Eye (tissue), 1 donor: ENCODE data around the gene HSPA14.
"Not testable (repeated sequence)": the region's sequence is repeated elsewhere in the genome, so short reads cannot be mapped to it uniquely, and the experiment has no call there.

Source experiments
- DNase-seq: peaks from one replicate; pipeline ENCODE4 v3.0.0-alpha.2; 2015

HSPA14 gene

DNA sequence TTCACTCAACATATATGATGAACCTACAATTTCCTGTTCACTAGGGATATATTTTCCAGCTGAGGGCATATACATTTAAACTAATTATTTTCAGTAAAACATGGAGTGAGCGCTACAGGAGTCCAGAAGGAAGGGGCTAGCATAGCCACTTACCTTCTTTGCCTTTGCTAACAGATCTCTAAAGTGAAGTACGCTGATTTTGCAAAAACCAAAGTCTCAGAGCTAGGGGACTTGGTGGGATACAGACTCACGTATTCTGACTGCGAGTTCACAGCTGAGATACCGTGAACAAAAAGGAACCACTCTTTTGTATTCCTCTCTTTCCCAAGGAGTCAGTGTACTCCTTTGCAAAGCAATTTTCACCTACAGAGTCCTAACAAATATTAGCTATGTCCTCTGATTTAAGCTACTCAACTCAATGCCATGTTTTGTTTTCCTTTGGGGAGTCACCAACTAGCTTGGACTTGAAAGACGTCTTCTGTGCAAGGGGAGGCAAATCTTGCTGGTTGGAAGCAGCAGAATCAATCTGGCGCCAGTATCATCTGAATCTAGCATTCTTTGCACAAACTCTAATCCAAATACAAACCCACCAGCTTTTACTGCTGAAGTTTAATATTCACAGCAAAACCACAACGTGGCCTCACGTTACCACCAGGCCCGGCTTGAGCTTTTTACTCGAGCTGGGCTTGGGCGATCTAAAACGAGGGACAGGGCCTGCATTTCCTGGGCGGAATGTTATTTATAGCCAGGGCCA, 926 bp upstream of the HSPA14 start:
- no peak for DNase-seq

DNA sequence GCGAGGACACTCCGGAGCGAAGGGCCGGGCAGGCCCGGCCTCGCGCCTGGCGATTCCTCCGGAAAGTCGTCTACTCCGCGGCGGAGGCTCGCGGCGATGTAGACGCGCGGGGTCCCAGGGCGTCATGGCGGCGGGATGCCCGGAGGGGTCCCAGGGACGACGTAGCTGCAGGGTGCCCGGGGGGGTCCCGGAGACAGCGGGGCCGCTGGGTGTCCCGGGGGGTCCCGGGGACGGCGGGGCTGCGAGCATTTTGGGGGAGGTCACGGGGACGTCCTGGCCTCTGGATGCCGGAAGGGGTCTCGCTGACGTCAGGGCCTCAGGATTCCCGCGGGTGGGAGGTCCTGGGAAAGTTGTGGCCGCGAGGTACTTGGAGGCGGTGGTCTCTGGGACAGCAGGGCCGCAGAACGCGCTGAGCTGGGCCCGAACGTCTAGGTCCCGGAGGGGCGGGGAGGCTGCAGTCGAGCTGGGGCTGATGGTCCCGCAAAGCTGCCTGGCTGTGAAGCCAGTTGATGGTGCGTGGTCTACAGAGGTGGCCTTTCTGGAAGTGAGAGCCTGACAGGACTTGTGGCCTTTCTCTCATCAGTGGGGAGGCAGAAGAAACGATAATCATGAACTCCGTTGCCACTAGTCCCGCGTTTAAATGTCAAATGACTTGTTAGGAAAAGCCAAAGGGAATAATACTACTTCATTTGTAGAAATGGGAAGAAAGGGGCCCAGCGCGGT, 637 bp downstream of the HSPA14 start:
- peak; percentile 87 for DNase-seq

DNA sequence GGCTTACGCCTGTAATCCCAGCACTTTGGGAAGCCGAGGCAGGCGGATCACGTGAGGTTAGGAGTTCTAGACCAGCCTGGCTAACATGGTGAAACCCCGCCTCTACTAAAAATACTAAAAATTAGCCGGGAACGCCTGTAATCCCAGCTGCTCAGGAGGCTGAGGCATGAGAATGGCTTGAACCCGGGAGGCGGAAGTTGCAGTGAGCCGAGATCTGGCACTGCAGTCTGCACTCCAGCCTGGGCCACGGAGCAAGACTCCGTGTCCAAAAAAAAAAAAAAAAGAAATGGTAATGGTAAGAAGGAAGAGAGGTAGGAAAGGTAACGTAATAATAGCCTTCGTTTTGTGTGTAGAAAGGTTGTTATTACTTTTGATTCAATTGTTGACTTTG, 1.2 kb downstream of the HSPA14 start:
- DNase-seq = no peak

DNA sequence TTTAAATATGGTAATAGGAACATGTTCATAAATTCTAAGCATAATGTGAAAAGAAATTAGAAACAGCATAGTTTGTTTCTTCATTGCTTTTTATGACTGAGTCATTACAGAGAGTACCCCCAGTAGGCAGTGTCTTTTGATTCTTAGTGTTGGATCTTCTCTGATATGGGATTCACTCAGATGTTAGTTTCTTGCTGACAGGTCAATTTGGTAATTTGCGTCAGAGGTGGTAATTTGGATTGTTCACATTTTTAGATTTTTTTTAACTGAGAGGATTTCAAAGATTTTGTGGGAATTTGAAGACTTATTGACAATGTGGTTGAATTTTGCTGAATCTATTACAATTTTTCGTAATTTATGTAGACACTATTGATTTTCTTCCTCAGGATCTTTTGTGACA, 2.1 kb downstream of the HSPA14 start:
- no peak for DNase-seq

DNA sequence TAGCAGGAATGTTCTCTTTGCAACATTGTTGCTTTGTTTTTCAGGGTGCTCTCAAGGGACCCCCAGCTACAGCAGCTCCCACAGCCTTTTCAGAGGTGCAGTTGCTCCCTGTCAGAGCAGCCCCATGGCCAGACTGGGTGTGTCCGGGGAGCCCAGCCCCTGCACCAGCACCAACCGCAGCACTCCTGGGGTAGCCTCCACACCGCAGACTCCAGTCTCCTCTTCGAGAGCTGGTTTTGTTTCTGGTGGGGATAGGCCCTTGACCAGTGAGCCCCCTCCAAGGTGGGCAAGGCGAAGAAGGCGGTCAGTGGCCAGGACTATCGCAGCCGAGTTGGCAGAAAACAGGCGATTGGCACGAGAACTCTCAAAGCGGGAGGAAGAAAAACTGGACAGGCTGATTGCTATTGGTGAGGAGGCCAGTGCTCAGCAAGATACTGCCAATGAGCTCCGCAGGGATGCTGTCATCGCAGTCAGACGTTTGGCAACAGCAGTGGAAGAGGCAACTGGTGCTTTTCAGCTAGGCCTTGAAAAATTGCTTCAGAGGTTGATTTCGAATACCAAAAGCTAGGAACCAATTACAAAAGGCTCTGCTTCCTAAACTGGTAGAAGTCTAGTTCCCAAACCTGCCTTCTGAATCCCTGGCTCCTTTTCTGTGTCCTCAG, 5.4 kb downstream of the HSPA14 start:
- DNase-seq = no peak

DNA sequence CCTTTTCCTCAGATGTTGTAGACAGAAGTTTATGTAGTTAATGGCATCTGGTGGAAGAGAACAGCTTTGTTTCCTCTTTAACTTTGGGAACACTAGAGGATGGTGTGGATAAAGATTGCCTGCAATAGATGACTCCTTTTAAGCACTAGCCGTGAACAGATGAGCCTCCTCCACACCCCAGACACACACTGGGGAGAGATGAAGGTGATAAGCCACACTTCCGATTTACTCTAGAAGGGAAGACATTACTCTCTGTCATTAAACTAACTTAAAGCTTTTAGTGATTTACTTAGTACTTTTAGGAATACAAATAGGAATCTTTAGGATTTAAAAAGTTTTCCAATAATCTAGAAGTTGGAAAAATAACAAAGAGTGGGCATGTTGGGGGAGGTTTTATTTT, 6.8 kb downstream of the HSPA14 start:
- DNase-seq = no peak

DNA sequence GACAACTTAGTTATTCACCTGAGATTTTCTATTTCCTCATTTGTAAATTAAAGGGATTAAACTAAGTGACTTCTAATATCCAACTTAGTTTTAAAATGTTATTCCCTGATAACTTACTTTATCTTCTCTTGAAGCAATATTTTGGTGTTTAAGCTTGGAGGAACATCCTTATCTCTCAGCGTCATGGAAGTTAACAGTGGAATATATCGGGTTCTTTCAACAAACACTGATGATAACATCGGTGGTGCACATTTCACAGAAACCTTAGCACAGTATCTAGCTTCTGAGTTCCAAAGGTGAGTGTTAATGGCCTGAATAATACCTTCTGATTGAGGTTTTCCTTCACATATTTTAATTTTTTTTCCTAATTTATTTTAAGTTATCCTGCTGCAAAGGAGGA, 14.1 kb downstream of the HSPA14 start:
- DNase-seq = no peak

DNA sequence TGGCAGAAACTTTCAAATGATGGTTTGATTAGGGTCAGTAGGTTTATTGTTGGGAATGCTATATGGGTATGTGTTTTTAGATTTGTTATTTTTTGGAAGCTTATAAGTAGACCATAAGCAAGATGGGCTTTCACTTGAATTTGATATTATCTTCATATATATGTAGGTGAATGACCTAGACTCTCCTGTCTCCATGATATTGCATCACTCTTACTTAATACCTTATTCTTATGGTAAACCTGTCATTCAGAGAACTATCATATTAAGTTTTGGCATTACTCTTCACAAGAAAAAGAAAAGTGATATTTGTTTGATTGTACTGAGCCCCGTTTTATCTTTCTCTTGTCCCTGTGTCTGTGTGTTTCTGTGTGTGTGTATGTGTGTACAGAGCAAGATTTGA, 17.3 kb downstream of the HSPA14 start:
- DNase-seq = no peak

DNA sequence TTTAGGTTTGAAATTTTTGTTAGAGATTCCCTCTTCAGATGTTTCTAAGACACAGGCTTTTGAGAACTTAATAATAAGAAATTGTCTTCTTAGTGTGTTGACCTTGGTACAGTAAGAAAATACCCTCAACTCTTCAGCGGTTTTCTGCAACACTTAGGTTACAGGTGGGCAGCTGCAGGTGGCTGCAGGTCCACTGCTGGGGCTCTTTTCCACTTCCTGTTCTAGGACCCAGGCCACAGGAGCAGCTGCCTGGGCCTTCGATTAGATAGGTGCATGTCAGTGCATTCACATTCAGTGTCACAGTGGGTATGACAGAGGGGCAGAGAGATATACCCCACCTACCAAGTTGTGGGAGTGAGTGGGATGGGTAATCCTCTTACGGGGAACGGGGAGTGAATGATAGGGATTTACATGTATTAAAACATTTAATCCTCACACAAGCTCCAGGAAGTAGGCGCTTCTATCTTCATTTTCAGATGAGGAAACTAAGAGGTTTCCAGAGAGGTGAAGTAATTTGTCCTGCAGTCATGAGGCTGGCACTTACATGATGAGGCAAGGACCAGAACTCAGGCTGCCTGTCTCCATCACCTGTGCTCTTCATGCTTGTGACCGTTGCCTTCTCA, 20.3 kb downstream of the HSPA14 start:
- no peak for DNase-seq

DNA sequence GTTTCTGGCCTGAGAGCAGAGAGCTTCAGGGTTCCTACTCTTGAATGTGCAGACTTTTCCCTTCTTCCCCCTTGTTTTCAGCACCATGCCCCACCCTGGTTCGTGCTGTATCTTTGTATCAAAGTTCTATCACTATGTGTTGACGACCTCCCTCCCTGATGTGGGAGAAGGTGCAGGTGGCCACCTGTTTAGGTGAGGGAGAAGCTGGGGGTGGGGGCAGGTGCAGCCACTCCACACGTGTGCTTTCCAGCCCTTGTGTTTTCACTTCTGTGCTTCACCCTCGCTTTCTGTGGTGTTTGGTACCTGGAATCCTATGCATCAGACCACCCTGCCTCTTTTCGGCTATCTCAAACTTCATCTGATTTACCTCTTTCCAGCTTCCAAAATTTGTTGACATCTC, 20.9 kb downstream of the HSPA14 start:
- no peak for DNase-seq

DNA sequence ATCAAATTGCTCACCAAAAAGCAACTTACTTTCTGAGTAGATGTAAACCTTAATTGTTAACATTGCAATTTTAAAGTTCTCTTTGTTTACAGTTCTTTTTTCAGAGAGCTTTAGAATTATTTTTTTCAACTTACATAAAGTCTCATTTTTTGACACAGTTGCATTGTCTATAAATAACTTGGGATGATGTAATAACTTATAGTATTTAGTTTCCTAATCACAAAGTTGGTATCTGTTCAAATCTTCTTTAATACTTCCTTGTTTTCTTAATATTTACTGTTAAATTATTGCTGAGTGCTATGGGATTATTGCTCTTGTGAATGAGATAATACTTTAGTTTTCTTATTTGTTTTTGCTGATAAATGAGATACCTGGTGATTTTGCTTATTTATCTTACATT, 21.7 kb downstream of the HSPA14 start:
- no peak for DNase-seq

DNA sequence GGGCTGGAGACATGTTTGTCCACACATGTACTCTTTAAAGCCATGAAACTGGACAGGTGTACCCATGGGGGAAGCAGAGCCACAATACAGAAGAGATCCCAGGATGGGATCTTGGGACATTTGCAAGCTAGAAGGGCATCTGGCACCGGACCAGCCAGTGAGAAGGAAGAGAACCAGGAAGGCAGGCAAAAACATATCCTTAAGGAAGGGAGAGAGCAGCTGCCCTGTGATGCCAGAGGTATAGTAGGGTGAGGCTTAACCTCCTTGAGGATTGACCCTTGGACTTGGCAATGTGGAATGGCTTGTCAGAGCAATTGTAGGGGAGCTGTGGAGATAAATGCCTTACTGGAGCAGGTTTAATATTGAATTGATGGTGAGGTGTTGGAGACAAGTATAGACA, 22.7 kb downstream of the HSPA14 start:
- DNase-seq = no peak

DNA sequence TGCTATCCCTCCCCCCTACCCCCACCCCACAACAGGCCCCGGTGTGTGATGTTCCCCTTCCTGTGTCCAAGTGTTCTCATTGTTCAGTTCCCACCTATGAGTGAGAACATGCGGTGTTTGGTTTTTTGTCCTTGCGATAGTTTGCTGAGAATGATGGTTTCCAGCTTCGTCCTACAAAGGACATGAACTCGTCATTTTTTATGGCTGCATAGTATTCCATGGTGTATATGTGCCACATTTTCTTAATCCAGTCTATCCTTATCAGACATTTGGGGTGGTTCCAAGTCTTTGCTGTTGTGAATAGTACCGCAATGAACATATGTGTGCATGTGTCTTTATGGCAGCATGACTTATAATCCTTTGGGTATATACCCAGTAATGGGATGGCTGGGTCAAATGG, 26.4 kb downstream of the HSPA14 start:
- not testable (repeated sequence) for DNase-seq

DNA sequence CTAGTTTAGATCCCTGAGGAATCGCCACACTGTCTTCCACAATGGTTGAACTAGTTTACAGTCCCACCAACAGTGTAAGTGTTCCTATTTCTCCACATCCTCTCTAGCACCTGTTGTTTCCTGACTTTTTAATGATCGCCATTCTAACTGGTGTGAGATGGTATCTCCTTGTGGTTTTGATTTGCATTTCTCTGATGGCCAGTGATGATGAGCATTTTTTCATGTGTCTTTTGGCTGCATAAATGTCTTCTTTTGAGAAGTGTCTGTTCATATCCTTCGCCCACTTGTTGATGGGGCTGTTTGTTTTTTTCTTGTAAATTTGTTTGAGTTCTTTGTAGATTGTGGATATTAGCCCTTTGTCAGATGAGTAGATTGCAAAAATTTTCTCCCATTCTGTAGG, 26.8 kb downstream of the HSPA14 start:
- not testable (repeated sequence) for DNase-seq

DNA sequence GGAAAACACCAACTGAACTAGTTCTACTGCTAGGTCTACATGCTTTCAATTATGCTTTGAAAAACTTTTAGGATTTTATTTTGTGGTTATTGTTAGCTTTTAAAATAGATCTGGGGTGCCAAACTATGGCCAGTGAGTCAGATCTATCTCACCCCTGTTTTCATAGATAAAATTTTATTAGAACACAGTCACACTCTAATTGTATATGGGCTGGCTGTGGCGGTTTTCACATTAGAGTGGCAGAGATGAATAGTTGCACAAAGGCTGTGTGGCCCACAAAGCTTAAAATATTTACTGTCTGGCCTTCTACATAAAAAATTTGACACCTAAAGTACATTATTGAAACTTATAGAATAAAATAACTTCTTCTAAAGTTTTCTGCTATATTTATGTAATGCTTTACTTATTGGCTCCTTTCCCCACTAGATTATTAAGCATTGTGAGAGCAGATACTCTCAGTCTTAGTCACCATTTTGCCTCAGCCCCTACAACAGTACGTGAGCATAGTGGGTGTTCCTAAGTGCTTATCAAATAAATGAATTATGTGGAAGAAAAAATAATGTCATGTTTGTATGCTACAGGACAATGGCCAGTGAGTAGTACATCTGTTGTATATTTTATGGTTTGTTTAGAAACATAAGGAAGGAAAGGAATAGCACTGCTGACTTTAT, 35.1 kb downstream of the HSPA14 start:
- no peak for DNase-seq

DNA sequence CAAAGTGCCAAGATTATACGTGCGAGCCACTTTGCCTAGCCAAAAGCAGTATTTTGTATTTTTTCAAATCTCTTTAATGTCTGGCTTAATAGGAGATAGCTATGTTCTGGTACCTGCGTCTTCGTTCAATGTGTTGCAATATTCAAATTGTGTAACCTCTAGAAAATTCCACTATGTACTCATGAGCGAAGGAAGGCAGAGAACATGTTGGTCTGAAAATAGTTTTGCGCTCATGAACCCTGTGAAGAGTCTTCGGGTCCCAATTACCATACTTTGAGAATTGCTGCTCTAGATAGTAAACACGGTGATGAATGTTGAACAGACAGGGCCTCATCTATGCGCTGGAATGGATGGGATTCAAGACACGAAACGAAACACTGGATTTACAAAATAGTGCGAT, 37.8 kb downstream of the HSPA14 start:
- DNase-seq = no peak

DNA sequence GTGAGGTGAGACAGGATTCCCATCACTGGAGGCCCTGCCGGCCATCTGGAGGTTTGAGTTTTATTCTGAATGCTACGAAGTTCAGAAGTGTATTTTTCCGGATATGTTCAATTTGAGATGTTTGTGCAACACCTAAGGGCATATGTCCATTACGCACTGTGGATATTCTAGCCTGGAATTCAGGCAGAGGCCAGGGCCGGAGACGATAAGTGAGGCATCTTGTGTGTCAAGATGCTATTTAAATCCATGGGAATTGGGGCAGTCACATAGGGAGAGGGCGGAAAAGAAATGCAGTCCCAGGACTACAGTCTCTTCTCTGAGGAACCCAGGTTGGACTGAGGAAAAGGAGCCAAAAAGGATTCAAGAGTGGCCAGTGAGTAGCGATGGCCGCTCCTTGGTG, 38.7 kb downstream of the HSPA14 start:
- DNase-seq = no peak

DNA sequence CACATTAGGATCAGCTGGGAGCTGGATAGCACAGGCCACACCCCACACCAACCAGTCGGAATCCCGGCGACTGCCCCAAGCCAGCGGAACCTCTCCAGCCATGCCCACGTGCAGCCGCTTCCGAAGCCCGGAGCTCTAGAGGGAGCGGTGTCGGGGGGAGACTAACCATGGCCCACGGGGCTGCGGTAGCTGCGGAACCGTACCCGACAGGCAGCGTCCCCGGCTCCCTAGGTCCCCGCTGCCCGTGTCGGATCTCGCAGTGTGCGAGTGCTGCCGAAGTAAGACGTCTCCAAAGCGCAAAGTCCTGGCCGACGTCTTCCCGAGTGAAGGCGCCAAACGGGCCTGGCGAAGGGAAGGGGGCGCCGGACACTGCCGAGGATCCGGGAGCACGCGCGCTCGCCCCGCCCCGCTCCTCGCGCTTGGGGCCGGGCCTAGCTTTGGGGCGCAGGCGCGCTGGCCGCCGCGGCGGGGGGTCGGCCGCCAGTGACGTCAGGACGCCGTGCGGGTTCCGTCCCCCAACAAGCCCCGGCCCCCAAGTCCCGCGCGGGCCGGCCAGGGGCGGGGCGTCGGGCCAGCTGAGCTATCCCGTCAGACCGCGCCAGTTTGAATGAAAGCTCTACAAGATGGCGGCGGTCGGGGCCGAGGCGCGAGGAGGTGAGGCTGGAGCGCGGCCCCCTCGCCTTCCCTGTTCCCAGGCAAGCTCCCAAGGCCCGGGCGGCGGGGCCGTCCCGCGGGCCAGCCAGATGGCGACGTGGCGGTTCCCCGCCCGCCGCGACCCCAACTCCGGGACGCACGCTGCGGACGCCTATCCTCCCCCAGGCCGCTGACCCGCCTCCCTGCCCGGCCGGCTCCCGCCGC, 40.4 kb downstream of the HSPA14 start, which contains the start of gene SUV39H2:
Gene SUV39H2, plus strand, starts transcription at position 601 of the 858 bp plus-strand sequence. Its CDS starts 23 bp downstream, at position 624.
- peak; percentile 98 for DNase-seq

DNA sequence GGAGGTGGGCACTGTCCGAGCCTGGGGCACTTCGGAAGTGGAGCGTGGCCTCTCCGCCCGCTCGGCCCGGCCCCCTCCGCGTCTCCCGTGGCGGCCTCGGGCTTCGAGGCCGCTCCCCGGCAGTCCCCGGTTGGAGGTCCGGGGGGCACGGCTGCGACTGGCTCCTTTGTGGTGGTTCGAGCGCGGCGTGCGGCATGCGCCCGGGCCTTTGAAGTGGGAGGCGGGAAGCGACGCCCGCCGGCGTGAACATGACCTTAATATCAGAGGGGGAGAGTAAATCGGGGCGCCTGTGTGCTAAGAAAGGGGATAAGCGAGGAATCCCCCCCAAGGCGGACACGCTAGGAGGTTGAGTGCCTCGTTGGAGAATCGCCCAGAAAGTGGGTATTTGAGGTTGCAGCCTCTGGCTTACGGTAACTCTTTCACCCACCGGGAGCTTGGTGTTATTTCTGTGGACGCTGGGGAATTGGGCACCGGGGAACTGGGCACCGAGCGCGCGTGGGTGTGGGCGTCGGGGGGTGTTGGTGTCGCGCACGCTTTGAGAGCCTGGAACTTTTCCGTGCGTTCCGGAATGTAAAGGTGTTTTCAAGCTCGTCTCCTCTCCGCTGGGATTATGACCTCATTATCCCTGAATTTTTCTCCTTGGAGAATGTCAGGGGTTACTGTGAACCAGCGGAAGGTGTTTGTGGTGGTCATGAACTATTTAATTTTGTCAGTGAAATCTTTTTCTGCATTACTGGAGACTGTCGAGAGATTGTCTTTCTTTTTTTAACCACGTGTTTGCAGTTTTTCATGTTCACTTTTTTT, 41.2 kb downstream of the HSPA14 start:
- DNase-seq = peak; percentile 78

DNA sequence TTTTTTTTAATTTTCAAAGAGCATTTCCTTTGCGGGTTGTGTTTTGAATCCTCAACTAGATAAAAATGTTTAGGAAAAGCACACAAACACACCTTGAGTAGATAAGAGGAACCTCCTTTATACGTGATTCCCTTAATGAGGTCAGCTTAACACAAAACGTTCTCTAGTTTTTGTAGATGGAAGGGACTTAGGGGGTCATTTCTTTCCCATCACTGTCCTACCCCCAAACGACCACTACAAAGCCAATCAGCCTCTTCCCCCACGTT, 41.8 kb downstream of the HSPA14 start:
- DNase-seq = no peak

DNA sequence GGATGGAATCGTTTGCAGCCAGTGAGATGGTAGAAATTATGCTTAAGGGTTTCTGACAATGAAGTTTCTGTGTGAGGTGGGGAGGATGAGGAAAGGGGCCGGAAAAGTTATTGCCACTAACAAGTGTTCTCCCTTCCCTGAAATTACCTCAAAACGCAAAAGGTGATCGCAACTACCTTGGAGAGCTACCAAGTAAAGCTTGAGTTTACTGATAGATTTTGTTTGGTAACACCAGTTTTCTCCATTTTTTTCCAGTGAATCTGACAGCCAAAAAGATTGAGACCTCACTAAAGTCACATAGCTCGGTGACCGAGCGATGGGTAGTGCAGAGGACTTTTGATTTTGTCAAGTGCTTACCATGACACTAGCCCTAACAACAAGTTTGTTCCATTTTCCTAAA, 42.1 kb downstream of the HSPA14 start:
- DNase-seq = no peak
